GM15510 (cell line): ENCODE measurements around the gene SH2D7.

Experiments used
- POLR2A ChIP-seq: IDR thresholded peaks from 3 replicates; pipeline ENCODE4 v1.6.1; 2011; ENCODE audit warnings: borderline replicate concordance; ENCODE audit not compliant: insufficient read length; ENCODE audit errors: extremely low read depth

The SH2D7 gene

DNA sequence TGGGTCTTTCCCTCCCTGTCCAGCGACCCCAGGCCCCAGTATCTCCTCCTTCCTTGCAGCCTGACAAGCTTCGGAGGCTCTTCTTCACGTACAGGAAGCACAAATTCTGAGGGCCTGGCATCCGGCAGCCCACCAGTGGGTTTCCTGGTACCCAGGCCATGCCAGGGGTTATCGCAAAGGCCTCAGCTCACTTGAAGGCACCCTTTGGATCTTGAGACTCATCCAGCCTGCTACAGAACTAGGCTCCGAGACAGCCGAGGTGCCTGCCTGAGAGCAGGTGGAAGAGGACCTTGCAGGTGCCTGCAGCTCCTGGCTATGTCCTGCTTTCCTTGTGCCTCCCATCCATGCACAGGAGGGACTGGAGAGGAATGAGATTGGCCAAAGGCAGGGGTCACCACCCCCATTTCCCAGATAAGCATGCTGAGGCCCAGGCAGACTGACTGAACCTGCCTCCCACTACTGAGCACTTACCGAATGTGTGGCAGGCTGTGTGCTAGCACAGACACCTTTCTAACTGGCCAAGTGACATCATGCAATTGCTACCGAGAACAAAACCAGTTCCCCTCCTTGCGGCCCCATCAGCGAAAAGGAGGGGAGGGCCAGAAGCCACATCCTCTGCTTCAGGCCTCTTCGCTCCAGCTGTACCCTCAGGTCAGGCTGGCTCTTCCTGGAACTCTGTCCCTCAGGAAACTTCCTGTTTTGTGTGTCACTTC, 11.2 kb downstream of the SH2D7 start:
- TF ChIP-seq POLR2A = no peak

DNA sequence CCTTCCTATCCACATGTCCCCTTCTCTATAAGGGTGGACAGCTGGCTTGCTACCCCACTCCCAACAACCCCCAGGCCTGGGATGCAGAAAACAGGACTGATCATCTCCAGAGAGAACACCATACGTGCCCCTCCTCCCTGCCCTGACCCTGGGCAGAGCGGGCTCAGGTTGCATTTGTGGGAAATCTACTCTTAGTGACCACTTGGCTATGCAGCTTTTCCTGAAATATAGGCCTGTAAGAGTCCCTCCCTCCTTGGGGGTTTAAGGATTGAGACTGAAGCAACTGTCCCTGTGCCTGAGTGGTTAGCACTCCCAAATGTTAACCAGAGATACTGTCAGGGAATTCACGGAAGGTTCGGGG, 11.7 kb downstream of the SH2D7 start:
- TF ChIP-seq POLR2A = no peak

DNA sequence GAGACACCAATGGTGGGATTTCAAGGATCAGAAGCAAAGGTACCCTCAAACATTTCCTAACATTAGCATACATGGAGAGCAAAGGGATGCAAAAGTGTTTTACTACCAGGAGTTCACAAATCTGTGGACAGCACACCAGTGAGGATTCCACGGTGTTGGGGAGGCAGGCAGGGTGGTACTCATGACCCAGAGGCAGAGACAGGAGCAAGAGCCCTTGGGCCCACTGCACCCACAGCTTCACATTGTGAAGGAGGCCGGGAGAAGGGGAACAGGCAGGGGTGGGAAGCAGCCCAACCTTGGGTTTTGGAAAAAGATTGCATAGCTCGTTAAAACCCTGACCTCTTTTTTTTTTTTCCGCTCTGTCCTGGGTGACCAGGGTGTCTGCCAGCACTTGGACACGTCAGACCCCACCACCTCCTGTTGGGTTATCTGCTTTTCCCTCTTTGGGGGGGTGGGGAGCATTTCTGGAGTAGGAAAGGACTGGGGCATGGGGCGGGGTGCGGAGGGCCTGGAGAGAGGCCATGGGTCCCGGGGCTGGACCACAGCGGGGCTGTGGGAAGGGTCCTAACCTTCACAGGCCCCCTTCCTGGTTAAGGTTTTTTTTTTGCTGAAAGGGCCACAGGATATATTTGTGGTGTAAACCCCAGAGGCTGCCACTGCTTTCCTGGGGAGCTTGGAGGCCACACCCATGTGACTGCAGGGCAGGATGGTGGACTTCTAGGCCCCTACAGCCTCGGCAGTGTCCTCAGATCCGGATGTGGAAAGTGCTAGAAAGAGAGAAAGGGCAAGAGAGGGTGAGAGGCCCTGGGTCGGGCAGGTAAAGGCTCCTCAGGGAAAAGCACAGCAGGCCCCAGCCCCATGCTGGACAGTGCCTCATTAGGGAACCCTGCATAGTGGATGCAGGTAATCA, 12.5 kb downstream of the SH2D7 start:
- no peak for TF ChIP-seq POLR2A

DNA sequence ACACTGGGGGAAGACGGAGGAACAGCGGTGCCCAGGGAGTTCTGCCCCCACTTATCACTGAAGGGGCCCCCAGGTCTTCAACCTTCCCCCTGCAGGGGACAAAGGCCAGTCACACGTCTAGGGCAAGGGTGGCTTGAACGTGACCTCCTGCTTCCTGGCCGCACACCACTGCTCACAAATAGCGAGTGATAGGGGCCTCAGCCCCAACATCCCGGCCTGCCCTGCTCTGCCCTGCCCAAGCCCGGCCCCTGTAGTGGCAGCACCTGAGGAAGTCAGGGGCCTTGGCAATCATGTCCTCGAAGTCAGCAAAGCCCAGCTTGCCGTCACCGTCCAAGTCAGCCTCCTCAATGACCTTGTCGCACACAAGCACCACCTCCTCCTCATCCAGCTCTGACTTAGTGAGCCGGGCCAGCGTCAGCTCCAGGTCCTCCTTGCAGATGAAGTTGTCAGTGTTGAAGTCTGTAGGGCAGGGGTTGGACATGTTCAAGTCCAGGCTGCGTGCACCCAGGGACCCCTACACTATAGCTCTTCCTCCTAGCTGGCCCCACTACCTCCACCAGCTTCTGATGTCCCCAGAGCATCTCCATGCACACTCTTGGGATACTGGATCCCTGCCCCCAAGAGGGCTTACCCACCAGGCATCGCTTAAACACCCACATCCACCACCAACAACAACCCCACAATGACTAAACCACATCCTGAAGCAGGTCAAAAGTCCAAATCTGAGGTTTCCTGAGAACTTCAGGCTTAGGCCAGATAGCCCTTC, 13.3 kb downstream of the SH2D7 start:
- TF ChIP-seq POLR2A = no peak

DNA sequence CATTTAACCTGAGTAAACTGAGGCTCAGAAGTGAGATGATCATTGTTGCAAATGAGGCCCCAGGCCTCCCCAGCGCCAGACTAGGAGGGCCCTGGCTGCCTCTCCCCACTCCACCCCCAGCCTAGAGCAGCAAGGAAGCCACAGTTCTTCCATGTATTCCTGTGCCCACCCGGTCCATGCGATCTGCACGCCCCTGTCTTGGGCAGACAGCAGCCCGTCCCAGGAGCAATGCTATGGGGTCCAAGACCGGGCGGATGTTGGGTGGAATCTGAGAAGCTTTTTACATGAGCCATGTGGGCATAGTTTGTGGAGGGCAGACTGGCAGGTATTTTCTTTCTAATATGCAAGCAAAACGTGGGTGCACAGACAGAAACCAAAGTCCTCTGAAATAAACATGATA, 15.1 kb downstream of the SH2D7 start:
- TF ChIP-seq POLR2A = no peak

DNA sequence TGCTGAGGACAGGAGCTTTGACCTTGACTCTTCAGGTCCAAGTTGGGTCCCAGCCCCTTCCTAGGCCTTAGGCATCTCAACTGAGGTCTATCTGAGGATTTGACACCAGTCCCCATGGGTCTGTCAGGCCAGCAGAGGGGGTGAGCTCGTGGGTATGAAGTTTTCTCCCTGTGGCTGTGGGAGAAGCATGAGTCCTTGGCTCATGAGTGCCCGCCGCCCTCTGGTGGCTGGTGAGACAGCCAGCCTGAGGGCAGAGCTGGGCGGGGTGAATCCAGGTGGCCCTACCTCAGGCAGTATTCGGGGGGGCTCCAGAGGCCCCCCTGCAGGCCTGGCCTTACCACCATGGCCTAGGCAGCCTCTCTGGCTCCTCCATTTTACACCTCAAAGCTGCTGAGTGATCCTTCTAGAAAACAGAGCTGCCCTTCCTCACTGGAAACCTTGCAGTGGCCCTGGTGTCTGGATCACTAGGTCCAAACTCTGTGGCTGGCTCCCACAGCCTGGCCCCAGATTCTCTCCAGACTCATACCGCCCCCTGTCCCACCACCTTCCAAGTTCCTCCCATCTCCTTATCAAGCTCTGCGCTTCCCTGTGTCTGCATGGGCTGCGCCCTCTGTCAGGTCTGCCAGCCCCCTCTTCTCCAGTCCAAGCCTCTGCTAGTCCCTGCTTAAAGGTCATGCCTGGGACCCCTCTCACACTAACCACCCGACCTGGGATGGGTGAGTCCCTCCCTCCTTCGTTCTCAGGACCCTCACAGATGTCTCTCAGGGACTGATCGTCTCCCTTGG, 16.1 kb downstream of the SH2D7 start:
- no peak for TF ChIP-seq POLR2A

DNA sequence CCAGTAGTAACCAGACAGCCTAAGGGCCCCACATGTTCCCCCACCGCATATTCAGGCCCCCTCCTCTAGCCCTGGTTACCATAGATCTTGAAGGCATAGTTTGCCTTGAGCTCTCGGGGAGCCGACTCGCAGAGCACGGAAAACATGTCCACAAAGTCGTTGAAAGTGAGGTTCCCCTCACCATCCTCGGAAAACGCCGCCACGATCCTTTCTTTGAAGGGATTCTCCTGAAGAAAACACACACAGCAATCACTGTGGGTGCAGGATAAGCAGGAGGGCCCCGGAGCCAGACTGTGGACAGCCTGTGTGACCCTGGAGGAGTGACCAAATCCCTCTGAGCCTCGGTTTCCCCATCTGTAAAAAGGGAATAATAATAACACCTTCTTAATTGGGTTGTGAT, 16.8 kb downstream of the SH2D7 start:
- TF ChIP-seq POLR2A = no peak

DNA sequence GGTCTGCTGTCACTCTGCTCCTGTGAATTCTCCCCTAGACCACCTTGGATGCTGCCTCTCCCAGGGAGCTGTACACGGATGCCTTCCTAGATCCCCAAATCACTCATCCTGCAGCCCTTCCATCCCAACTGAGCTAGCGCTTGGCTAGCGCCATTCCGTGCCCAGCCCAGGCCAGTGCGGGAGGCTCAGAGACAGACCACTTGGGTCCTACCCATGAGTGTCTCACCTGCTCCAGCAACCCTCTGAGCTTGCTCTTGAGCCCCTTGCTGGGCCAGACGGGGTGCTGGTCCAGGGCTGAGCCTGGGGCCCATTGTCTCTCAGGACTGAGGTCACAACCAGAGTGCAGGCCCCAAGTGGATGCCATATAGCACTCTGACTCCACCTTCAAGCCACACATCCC, 17.7 kb downstream of the SH2D7 start:
- TF ChIP-seq POLR2A = no peak

DNA sequence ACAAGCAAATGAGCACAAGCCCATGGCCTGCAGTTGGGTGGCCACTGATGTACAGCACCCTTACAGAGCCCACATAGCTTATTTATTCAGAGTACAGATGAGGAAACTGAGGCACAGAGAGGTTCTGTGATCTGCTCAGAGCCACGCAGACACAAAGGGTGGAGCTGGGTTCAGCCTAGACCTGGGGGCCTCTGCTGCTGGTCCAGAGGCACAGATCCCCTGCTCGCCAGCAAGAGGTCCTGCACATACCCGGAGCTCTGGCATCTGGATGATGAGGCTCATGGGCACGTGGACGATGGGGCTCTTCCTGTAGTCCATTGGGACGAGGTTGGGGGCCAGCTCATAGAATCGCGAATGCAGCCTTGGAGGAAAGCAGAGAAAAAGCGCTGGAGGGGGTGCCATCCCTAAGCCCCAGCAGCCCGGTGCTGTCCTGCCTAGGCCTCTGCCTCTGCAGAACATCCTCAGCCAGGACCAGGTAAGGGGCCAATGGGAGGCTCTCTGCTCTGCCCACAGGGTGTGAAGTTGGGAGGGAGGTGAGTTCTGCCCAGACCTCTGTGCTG, 18.6 kb downstream of the SH2D7 start:
- TF ChIP-seq POLR2A = no peak

DNA sequence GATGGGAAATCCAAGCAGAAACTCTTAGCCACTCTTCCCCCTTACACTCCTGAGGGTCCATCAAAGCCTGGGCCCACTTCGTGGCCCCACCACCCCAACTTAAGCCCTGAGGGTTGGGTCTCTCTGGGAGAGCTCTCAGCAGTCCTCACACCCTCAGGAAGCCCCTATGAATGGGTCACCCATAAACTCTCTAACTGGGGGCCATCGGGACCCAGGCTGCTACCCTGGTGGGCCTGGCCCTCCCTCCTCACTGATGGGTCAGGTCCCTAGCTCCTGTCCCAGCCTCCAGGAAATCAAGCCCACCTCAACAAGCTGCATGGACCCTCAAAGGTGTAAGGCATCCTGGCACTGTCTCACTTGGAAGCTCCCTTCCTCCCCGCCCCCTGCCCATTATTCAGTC, 19.4 kb downstream of the SH2D7 start:
- no peak for TF ChIP-seq POLR2A

DNA sequence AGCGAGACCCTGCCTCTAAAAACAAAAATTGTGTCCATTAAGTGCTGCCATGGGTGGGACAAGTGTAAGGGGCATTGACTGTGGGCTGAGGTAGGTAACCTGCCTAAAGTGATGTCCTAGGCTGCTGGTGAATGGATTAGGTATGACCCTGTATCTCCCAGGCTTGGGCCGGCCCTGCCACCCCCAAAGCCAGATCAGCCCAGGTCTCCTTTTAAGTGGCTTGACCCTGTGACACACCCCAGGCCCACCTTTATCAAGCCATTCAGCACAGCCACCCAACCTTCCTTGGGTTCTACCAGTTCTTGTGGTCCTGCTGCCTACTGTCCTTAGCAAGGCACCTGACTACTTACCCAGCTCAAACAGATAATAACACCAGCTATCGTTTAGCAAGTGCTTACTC, 20.2 kb downstream of the SH2D7 start:
- no peak for TF ChIP-seq POLR2A

DNA sequence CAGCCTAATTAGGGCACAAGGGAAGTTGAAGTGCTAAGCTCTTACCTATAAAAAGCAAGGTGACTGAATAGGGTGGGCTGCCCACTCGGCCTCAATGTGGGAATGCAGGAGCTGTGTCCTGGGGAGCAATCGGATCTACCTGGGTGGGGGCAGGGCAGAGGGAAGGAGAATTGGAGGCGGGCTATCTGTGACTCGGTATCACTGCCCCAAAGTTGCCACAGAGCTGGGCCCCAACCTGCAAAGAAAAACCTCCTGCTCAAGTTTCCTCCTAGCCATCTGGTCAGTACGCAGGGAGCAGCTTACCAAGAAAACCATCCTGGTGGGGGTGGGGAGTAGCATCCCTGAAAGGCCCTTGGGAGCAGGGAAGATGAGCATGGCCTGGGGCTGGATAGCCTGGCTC, 28.2 kb downstream of the SH2D7 start:
- TF ChIP-seq POLR2A = no peak

DNA sequence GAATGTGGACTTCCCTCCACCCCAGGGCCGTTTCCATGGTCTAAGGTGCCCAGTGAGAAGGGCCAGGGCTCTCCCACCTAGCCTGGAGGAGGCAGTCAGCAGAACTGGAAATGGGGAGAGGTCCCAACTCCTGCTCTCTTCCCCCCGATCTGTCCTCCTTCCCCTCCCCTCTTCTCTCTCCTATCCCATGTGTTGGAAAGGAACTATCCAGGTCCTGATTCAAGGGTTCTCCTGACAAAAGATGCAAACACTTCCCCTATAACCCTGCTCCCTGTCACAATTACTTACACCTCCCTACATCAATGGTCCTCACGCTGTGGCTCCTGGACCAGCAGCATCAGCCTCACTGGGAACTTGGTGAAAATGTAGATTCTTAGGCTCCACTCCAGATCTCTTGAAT, 32.9 kb downstream of the SH2D7 start:
- no peak for TF ChIP-seq POLR2A

DNA sequence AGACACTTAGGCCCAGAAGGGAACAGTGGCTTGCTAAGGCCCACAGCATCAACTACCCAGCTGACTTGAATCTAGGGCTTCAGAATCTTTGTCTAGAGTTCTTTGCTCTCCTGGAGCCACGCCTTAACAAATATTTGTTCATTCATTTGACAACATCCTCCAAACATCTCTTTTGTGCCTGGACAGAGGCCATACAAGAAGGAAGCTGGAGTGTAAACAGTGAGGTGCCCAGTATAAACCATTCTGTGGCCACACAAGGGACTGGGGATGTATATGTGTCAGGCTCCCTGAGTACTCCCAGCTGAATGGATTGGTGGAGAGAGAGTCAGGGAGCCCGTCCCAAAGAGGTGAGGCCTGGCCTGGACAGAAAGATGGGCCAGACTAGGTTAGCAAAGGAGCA, 35.5 kb downstream of the SH2D7 start:
- TF ChIP-seq POLR2A = no peak
